ENCODE results near the gene MYOM3. TPM values are rescaled to one million over a fixed set of nuclear protein-coding genes. Genes with fewer than 3 reads are reported as not detected.
A peak's percentile ranks its signal among the peaks of the same experiment; 100 is the strongest.

MYOM3 gene
- total RNA-seq, 1 experiment from 2014 or later = 0.42 TPM

DNA sequence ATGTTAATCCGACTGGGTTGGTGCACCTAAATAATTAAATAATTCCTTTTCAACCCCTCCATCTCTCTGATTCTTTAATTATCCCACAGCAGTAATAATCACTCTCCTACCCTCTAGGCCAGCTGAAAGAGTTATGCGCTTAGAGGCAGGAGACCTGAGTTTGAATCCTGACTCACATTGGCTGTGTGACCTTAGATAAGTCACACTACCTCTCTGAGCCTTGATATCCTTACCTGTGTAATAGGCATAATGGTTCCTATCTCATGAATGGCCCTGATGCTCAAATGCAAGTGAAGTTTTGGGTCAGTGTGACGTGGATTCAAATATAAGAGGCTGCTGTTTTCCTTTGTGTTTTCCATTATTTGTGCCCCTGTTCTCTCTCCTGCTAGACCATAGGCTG is 8.1 kb downstream of the MYOM3 start:
- DNase-seq = no peak
- no peak overlapping the region for H3K4me3 Mint-ChIP-seq (ENCODE audit: low read depth, unreplicated experiment)
- no peaks in the 10 kb centered on the region for H3K9me3 Mint-ChIP-seq (ENCODE audit: low read depth, unreplicated experiment)
- peaks cover 19% of the 10 kb centered on the region for H3K4me1 Mint-ChIP-seq (ENCODE audit: low read depth, unreplicated experiment)
- no peak for TF ChIP-seq CTCF (IDR thresholded peaks at IDR 0.05; ENCODE audit: unreplicated experiment)
- CTCF ChIA-PET = interaction anchor here (0.6 kb wide), 1 partner anchor 279 kb away, joined by 5 read pairs; the partner anchor contains the start of gene HMGCL
- H3K27me3 Mint-ChIP-seq (ENCODE audit: unreplicated experiment) = no peaks in the 10 kb centered on the region
- no peaks in the 10 kb centered on the region for H3K36me3 Mint-ChIP-seq (ENCODE audit: insufficient read depth, unreplicated experiment)
- H3K27ac Mint-ChIP-seq (ENCODE audit: unreplicated experiment) = peak overlapping the region; percentile 28
- BruUV-seq (replicated peaks) = no TSS peak
- intact Hi-C loops (cut with micrococcal nuclease; ENCODE audit: unreplicated experiment) = no loop called here

GRCh38 chr1:24103408-24103807 is 8.5 kb downstream of the MYOM3 start:
- no peak for DNase-seq
- intact Hi-C loops (cut with micrococcal nuclease; ENCODE audit: unreplicated experiment) = no loop called here
- Mint-ChIP-seq H3K27ac (ENCODE audit: unreplicated experiment) (peak overlapping the region; percentile 28), H3K9me3 (ENCODE audit: low read depth, unreplicated experiment) (no peaks in the 10 kb centered on the region), H3K27me3 (ENCODE audit: unreplicated experiment) (no peaks in the 10 kb centered on the region), H3K4me3 (ENCODE audit: low read depth, unreplicated experiment) (no peak overlapping the region), H3K36me3 (ENCODE audit: insufficient read depth, unreplicated experiment) (no peaks in the 10 kb centered on the region), H3K4me1 (ENCODE audit: low read depth, unreplicated experiment) (peaks cover 21% of the 10 kb centered on the region)
- CTCF ChIA-PET = interaction anchor here (0.6 kb wide), 2 partner anchors 278 to 714 kb away, joined by 4 to 5 read pairs; partner anchors contain the start of gene HMGCL
- no TSS peak for BruUV-seq (replicated peaks)
- TF ChIP-seq CTCF (IDR thresholded peaks at IDR 0.05; ENCODE audit: unreplicated experiment) = no peak

DNA sequence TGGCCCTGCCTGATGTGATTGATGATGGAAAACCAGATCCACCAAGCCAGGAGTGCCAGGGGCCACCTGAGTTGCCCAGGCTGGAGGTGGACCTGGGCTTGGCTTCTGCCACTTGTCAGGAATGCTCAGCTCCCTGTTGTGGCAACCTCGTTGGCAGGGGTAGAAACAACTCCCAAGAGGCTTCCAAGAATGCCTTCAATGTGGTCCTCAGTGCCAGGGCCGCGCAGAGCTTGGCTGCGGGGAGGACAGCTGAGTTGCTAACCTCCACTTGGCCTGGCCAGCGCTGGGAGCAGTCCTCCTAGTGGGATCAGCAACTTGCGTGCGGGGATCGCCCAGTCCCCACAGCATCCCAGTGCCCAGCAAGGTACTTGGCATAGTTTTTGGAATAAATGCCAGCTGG is 9.0 kb downstream of the MYOM3 start:
- CTCF ChIA-PET = interaction anchor here (0.6 kb wide), 2 partner anchors 145 to 714 kb away, joined by 3 to 4 read pairs; no protein-coding TSS in a partner anchor
- intact Hi-C loops (cut with micrococcal nuclease; ENCODE audit: unreplicated experiment) = no loop called here
- Mint-ChIP-seq H3K9me3 (ENCODE audit: low read depth, unreplicated experiment) (no peaks in the 10 kb centered on the region), H3K4me3 (ENCODE audit: low read depth, unreplicated experiment) (no peak overlapping the region), H3K27ac (ENCODE audit: unreplicated experiment) (no peak overlapping the region), H3K4me1 (ENCODE audit: low read depth, unreplicated experiment) (peaks cover 21% of the 10 kb centered on the region), H3K27me3 (ENCODE audit: unreplicated experiment) (no peaks in the 10 kb centered on the region), H3K36me3 (ENCODE audit: insufficient read depth, unreplicated experiment) (no peaks in the 10 kb centered on the region)
- peak; percentile 32 for DNase-seq
- no TSS peak for BruUV-seq (replicated peaks)
- TF ChIP-seq CTCF (IDR thresholded peaks at IDR 0.05; ENCODE audit: unreplicated experiment) = no peak

GRCh38 chr1:24101796-24102586 is 9.9 kb downstream of the MYOM3 start:
- no peak for TF ChIP-seq CTCF (IDR thresholded peaks at IDR 0.05; ENCODE audit: unreplicated experiment)
- CTCF ChIA-PET = no interaction called here
- Mint-ChIP-seq H3K4me3 (ENCODE audit: low read depth, unreplicated experiment) (no peak overlapping the region), H3K27me3 (ENCODE audit: unreplicated experiment) (no peaks in the 10 kb centered on the region), H3K4me1 (ENCODE audit: low read depth, unreplicated experiment) (peaks cover 21% of the 10 kb centered on the region), H3K27ac (ENCODE audit: unreplicated experiment) (no peak overlapping the region), H3K9me3 (ENCODE audit: low read depth, unreplicated experiment) (no peaks in the 10 kb centered on the region), H3K36me3 (ENCODE audit: insufficient read depth, unreplicated experiment) (no peaks in the 10 kb centered on the region)
- intact Hi-C loops (cut with micrococcal nuclease; ENCODE audit: unreplicated experiment) = no loop called here
- DNase-seq = peak; percentile 32
- BruUV-seq (replicated peaks) = no TSS peak

All from Calu3 (cell line).